PC-3 (cell line): ENCODE data around the gene RASL10B. TPM values are rescaled to one million over a fixed set of nuclear protein-coding genes. Genes with fewer than 3 reads are reported as not detected.

Source experiments
- ATAC-seq: fragments of 200-7000 bp; cut with Tn5 transposase; 2 replicates; pipeline ENCODE4 v1.9.1; 2020; ENCODE audit warnings: mild to moderate bottlenecking, moderate library complexity
- BruUV-seq: library from RNA; stranded (reverse); fragments of 400-500 nt; replicated peaks from 2 replicates; lab custom pipeline; 2021; lab: Mats Ljungman, UMichigan
- CTCF ChIA-PET: fragments of 300-600 bp; sonication (Branson Sonifier 250); formaldehyde crosslinking; loops from one replicate; lab custom pipeline; 2022; ENCODE audit warnings: antibody characterized with exemption; lab: Charles Lee
- POLR2A ChIA-PET: fragments of 300-600 bp; sonication (Branson Sonifier 250); formaldehyde crosslinking; loops from one replicate; lab custom pipeline; 2022; ENCODE audit warnings: antibody characterized with exemption; ENCODE audit not compliant: unreplicated experiment; lab: Charles Lee
- DNase-seq: peaks from one replicate; pipeline ENCODE4 v3.0.0-alpha.2; 2015
- H2AFZ ChIP-seq: fragments of 300-600 bp; sonication (generic); 2 replicates; pipeline ENCODE4 v1.6.0; 2016; ENCODE audit warnings: antibody characterized with exemption, low read length
- H3F3A ChIP-seq: fragments of 300-600 bp; sonication (generic); one replicate; pipeline ENCODE4 v1.6.0; 2017; ENCODE audit warnings: antibody characterized with exemption, low read length, control low read depth, mild to moderate bottlenecking; ENCODE audit not compliant: unreplicated experiment
- H3K27ac ChIP-seq: fragments of 300-600 bp; sonication (generic); 2 replicates; pipeline ENCODE4 v1.5.1; 2016; ENCODE audit warnings: mild to moderate bottlenecking, low read length
- H3K27me3 ChIP-seq: fragments of 300-600 bp; sonication (generic); 2 replicates; pipeline ENCODE4 v1.6.1; 2016; ENCODE audit warnings: low read length, mixed read lengths
- H3K36me3 ChIP-seq: fragments of 300-600 bp; sonication (generic); 2 replicates; pipeline ENCODE4 v1.6.1; 2016; ENCODE audit warnings: low read depth, mixed run types, low read length, mixed read lengths
- H3K4me1 ChIP-seq: fragments of 300-600 bp; sonication (generic); 2 replicates; pipeline ENCODE4 v1.5.1; 2016; ENCODE audit warnings: low read length; ENCODE audit not compliant: insufficient read depth
- H3K4me2 ChIP-seq: fragments of 300-600 bp; sonication (generic); 2 replicates; pipeline ENCODE4 v1.6.0; 2016; ENCODE audit warnings: low read length
- H3K4me3 ChIP-seq: fragments of 300-600 bp; sonication (generic); 2 replicates; pipeline ENCODE4 v1.5.1; 2016; ENCODE audit warnings: mild to moderate bottlenecking, low read length, mixed read lengths
- H3K79me2 ChIP-seq: fragments of 300-600 bp; sonication (generic); 2 replicates; pipeline ENCODE4 v1.6.1; 2017; ENCODE audit warnings: low read length, mixed read lengths
- H3K9ac ChIP-seq: fragments of 300-600 bp; sonication (generic); 2 replicates; pipeline ENCODE4 v1.6.0; 2016; ENCODE audit warnings: mild to moderate bottlenecking, low read length
- H3K9me2 ChIP-seq: fragments of 300-600 bp; sonication (generic); replicated peaks from 2 replicates; pipeline ENCODE4 v1.6.1; 2016; ENCODE audit warnings: mixed run types, low read length, mixed read lengths
- H3K9me3 ChIP-seq: fragments of 300-600 bp; sonication (generic); 2 replicates; pipeline ENCODE4 v1.6.1; 2016; ENCODE audit warnings: low read length, mixed read lengths
- H4K20me1 ChIP-seq: fragments of 300-600 bp; sonication (generic); 2 replicates; pipeline ENCODE4 v1.6.1; 2016; ENCODE audit warnings: low read length, mixed read lengths
- EZH2 ChIP-seq: fragments of 300-600 bp; sonication (generic); IDR thresholded peaks from one replicate; pipeline ENCODE4 v1.6.1; 2017; ENCODE audit warnings: antibody characterized with exemption, mild to moderate bottlenecking, low read length; ENCODE audit not compliant: unreplicated experiment
- EZH2phosphoT487 ChIP-seq: fragments of 300-600 bp; sonication (generic); IDR thresholded peaks from 2 replicates; pipeline ENCODE4 v1.6.1; 2018; ENCODE audit warnings: mild to moderate bottlenecking, antibody characterized with exemption, low read length, borderline replicate concordance
- intact Hi-C: fragments of 100-400 bp; cut with micrococcal nuclease; formaldehyde crosslinking; loops from 2 replicates; pipeline ENCODE4 v1.9.0; 2023
- total RNA-seq: library from RNA; depleted of rRNA; stranded (reverse); fragments of >200 nt; gene quantifications from 2 replicates; pipeline ENCODE4 v1.2.3, GENCODE V29; 2014
- TF ChIP-seq, protein P1 (sequence below): fragments of 300-600 bp; sonication (generic); conservative IDR thresholded peaks from 2 replicates; pipeline ENCODE4 v1.5.1; 2017; ENCODE audit warnings: antibody characterized with exemption, low read depth, mild to moderate bottlenecking, low read length

Gene RASL10B
- total RNA-seq, 1 experiment from 2014 or later, result 0.77 TPM

DNA sequence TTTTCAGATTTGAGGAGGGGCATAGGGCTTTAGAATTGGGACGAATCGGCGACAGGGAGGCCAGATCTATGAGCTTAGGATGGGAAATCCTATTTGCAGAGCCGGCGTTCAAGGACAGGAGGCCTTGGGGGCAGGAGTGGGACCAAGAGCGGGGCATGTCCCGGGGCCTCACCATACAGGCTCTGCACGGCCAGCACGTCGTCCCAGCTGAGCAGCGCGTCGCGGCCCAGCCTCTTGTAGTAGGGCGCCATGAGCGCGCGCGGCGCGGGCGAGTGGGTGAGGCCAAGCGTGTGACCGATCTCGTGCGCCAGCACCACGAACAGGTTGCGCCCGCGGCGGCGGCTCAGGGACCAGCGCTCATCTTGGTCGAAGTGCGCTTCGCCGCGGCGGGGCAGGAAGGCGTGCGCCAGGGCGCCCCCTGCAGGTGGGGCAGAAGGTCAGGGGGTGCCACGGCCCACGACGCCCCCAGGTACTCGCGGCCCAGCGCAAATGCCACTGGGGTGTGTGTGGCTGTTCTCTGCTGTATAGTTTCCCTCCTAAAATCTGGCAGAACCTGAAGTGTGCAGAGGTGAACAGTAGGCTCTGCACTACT is 38.6 kb downstream of the RASL10B start:
- BruUV-seq, result no TSS peak
- Histone ChIP-seq H4K20me1 (no peaks in the 10 kb centered on the region), H3K9ac (no peak overlapping the region), H3K4me1 (no peaks in the 10 kb centered on the region), H3K36me3 (no peaks in the 10 kb centered on the region), H3K27me3 (no peaks in the 10 kb centered on the region), H3F3A (no peaks in the 10 kb centered on the region), H3K9me2 (no peaks in the 10 kb centered on the region), H3K27ac (no peak overlapping the region), H3K79me2 (no peaks in the 10 kb centered on the region), H3K4me3 (no peak overlapping the region), H3K9me3 (no peaks in the 10 kb centered on the region), H3K4me2 (no peak overlapping the region), H2AFZ (no peak overlapping the region)
- ATAC-seq, result no peak
- intact Hi-C loops, result no loop called here
- TF ChIP-seq EZH2, result no peak
- TF ChIP-seq, protein P1, sequence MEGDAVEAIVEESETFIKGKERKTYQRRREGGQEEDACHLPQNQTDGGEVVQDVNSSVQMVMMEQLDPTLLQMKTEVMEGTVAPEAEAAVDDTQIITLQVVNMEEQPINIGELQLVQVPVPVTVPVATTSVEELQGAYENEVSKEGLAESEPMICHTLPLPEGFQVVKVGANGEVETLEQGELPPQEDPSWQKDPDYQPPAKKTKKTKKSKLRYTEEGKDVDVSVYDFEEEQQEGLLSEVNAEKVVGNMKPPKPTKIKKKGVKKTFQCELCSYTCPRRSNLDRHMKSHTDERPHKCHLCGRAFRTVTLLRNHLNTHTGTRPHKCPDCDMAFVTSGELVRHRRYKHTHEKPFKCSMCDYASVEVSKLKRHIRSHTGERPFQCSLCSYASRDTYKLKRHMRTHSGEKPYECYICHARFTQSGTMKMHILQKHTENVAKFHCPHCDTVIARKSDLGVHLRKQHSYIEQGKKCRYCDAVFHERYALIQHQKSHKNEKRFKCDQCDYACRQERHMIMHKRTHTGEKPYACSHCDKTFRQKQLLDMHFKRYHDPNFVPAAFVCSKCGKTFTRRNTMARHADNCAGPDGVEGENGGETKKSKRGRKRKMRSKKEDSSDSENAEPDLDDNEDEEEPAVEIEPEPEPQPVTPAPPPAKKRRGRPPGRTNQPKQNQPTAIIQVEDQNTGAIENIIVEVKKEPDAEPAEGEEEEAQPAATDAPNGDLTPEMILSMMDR, result peak; percentile 45
- CTCF ChIA-PET, result no interaction called here
- no peak for DNase-seq
- POLR2A ChIA-PET, result no interaction called here

DNA sequence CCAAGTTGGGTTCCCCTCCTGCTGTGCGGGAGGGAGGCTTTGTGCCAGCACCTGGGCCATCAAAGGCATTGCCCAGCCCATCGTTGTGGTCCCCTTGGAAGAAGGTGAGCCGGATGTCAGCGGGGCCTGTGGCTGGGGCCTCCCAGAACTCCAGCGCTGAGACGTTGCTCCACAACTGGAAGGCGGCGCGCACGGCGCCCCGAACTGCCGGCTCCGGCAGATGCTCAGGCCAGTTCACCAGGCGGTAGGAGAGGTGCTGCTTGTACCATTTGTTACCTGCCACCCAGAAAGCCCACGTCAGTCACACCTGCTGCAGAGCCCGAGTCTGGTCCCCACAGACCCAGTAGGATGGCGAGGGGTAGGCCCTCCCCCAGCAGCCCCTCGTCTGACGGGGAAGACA is 41.7 kb downstream of the RASL10B start:
- Histone ChIP-seq H3K9me2 (no peaks in the 10 kb centered on the region), H3K4me3 (no peak overlapping the region), H3K27ac (no peak overlapping the region), H3K4me2 (no peak overlapping the region), H3K9me3 (no peaks in the 10 kb centered on the region), H4K20me1 (no peaks in the 10 kb centered on the region), H2AFZ (no peak overlapping the region), H3K9ac (no peak overlapping the region), H3K79me2 (no peaks in the 10 kb centered on the region), H3K27me3 (no peaks in the 10 kb centered on the region), H3K4me1 (peaks cover 4% of the 10 kb centered on the region; the same call in 1 of the 2 replicates), H3K36me3 (no peaks in the 10 kb centered on the region), H3F3A (no peaks in the 10 kb centered on the region)
- TF ChIP-seq EZH2phosphoT487, result no peak
- TF ChIP-seq, protein P1, result no peak
- TF ChIP-seq EZH2, result no peak
- POLR2A ChIA-PET, result no interaction called here
- no peak for DNase-seq
- no TSS peak for BruUV-seq
- intact Hi-C loops, result no loop called here
- ATAC-seq, result no peak
- CTCF ChIA-PET, result no interaction called here

DNA sequence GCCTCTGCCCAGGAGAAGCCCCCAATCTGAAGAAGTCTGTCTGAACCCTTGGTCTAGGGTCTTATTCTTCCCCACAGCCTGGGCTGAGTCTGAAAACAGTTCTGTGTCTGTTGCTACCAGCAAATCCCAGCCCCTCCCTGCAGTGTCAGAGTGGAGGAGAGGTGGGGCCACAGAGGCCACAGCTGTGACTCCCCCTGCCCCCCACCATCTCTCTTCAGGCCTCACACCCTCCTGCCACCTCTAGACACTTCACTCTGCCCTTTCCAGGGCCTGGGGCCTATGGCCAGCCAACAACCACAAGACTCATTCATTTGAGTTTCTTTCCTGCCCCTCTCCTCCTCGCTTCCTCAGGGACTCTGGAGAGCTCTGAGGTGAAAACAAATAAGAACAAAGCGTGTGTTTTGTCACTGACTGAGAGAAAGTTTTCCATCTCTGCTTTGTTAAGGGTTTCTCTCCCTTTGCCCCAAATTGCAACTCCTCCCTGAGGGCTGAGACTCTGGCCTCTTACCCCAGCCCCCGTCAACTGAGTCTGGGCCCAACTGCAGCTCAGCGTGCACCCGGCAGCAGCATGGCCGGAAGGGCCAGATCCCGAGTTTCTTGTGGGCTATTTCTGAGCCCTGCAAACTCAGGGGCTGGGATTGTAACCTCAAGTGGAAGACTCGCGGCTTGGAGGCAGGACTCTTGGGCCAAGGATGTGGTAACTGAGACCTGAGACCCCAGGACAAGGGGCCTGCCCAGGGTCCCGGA is 42.4 kb downstream of the RASL10B start:
- no peak overlapping the region for H3K4me3 ChIP-seq
- H3K9me2 ChIP-seq, result no peaks in the 10 kb centered on the region
- no peaks in the 10 kb centered on the region for H3K79me2 ChIP-seq
- intact Hi-C loops, result no loop called here
- BruUV-seq, result no TSS peak
- no peaks in the 10 kb centered on the region for H3F3A ChIP-seq
- DNase-seq, result no peak
- H3K9ac ChIP-seq, result no peak overlapping the region
- TF ChIP-seq, protein P1, result no peak
- no peak for TF ChIP-seq EZH2
- no peaks in the 10 kb centered on the region for H3K9me3 ChIP-seq
- no peaks in the 10 kb centered on the region for H4K20me1 ChIP-seq
- no peaks in the 10 kb centered on the region for H3K27me3 ChIP-seq
- no peak for ATAC-seq
- no peak overlapping the region for H3K4me2 ChIP-seq
- no peaks in the 10 kb centered on the region for H3K36me3 ChIP-seq
- peaks cover 10% of the 10 kb centered on the region; the same call in 1 of the 2 replicates for H3K4me1 ChIP-seq
- no peak overlapping the region for H2AFZ ChIP-seq
- ChIA-PET POLR2A (no interaction called here), CTCF (no interaction called here)
- no peak overlapping the region for H3K27ac ChIP-seq
